Measurements from ENCODE around the gene BICD1.

The BICD1 gene

DNA sequence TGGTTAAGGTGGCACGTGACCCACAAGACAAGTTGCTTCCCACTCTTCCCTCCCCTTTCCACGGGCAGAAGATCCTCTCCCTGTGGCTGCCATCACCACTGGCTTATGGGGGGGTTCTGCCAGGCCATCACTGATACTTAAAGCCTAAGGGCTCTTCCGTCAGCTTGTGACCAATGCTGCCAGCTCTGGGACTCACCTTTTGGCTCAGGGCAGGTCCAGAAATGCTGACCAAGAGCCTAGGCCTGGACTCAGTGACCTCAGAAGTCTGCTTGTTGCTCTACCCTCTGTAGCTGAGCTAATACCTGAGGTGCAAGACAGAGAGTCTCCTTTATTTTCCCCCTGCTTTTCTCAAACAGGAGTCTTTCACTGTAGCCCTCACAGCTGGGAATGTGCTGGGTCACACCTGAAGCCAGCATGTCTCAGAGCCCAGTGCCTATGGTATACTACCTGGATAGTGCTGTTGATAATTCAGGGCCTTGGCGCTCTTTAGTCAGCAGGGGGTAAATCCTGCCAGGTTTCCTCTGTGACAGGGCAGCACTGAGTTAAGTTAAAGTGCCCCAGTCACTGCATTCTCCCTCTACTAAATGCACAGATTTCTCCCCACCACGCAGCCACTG lies 312.4 kb downstream of the BICD1 start:
- no peak for DNase-seq

DNA sequence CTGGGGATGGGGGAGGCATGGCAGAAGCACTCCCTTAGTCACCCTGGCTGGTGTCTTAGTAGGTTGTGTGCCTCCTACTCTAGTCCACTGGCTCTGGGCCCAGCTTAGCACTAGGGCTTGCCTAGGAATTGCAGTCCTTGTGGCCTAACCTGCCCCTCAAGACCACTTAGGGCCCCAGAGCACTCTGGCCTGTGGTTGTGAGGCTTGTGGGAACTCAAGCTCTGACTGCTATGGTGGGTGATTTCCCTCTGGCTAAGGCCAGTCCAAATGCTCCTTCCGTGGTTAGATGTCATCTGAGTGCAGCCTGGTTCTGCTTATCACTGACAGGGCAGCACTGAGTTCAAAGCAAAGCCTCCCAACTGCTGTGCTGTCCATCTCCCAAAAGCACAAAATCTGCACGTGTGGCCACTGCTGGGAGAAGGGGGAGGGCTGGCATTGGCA lies 312.9 kb downstream of the BICD1 start:
- no peak for DNase-seq

DNA sequence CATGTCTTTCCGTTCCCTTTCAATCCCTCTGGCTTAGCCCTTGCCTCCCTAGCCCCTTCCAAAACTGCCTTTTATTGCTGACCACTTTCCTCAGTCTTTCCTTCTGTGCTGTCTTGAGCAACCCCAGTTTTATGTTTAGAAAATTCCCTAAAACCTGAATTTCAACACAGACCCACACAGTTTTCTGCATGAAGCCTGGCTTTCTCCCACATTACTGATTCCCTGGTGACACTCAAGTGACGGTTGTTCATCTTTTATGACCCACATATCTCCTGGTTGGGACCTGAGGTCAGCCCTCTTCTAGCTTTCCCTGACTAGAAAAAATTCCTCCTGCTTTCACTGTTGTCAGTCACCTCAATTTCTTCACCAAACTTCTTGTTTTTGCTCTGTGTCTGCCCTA lies 313.7 kb downstream of the BICD1 start:
- no peak for DNase-seq

GRCh38 chr12:32423559-32423958 lies 316.9 kb downstream of the BICD1 start:
- no peak for DNase-seq

DNA sequence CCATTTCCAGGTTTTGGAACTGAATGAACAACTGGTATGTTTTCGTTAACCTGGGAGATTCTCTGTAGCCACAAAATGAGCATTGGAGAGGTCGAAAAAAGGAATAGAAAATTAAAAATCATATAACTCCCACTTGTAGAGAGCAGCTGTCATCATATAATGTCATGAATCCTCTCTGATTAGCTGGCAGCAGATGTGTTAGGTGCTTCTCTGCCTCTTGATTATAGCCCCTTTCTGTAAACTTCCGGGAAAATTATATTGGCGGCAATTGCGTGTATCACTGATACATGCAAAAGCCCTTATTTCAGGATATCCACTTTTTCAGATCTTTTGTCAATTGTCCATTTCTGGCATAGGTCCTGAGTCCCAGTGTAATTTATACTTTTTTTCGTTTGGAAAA lies 324.4 kb downstream of the BICD1 start:
- DNase-seq, result no peak

Measured in activated effector memory CD4-positive, alpha-beta T cell treated with Interleukin-2 at 50 U/mL for 16 hours (primary cell).